ENCODE data around the gene TGM1.

The TGM1 gene

GRCh38 chr14:24269910-24270536 is 7.0 kb upstream of the TGM1 start:
- DNase-seq, result no peak

- no peak for DNase-seq
Measured at GRCh38 chr14:24269368-24269767, 6.4 kb upstream of the TGM1 start.

- DNase-seq, result no peak
Measured at GRCh38 chr14:24268225-24268624, 5.2 kb upstream of the TGM1 start.

GRCh38 chr14:24267516-24267915 is 4.5 kb upstream of the TGM1 start:
- DNase-seq, result no peak

GRCh38 chr14:24266344-24267244 is 3.6 kb upstream of the TGM1 start:
- DNase-seq, result no peak

GRCh38 chr14:24264298-24264697 is 1.3 kb upstream of the TGM1 start:
- no peak for DNase-seq

- no peak for DNase-seq
Measured at GRCh38 chr14:24263848-24264247, 871 bp upstream of the TGM1 start.

- DNase-seq, result no peak
Measured at GRCh38 chr14:24261969-24262327, 1.0 kb downstream of the TGM1 start.

- no peak for DNase-seq
Measured at GRCh38 chr14:24261256-24261968, 1.6 kb downstream of the TGM1 start.

- no peak for DNase-seq
Measured at GRCh38 chr14:24260780-24261157, 2.2 kb downstream of the TGM1 start.

- DNase-seq, result no peak
Measured at GRCh38 chr14:24260026-24260779, 2.8 kb downstream of the TGM1 start.

GRCh38 chr14:24259282-24260025 is 3.5 kb downstream of the TGM1 start:
- DNase-seq, result no peak

GRCh38 chr14:24258548-24259265 is 4.3 kb downstream of the TGM1 start:
- DNase-seq, result no peak

GRCh38 chr14:24258119-24258518 is 4.9 kb downstream of the TGM1 start:
- DNase-seq, result no peak

GRCh38 chr14:24256960-24257359 is 6.0 kb downstream of the TGM1 start:
- DNase-seq, result no peak

GRCh38 chr14:24255931-24256711 is 6.9 kb downstream of the TGM1 start:
- DNase-seq, result no peak

GRCh38 chr14:24255438-24255837 is 7.5 kb downstream of the TGM1 start:
- no peak for DNase-seq

- no peak for DNase-seq
Measured at GRCh38 chr14:24254630-24255392, 8.2 kb downstream of the TGM1 start.

- DNase-seq, result no peak
Measured at GRCh38 chr14:24253936-24254335, 9.0 kb downstream of the TGM1 start.
